ENCODE results near the gene SYN1. TPM values are rescaled to one million over a fixed set of nuclear protein-coding genes. Genes with fewer than 3 reads are reported as not detected.

SYN1 gene
- total and polyA plus RNA-seq, 4 donors, result 0.09 to 2.5 (median 0.60) TPM

DNA sequence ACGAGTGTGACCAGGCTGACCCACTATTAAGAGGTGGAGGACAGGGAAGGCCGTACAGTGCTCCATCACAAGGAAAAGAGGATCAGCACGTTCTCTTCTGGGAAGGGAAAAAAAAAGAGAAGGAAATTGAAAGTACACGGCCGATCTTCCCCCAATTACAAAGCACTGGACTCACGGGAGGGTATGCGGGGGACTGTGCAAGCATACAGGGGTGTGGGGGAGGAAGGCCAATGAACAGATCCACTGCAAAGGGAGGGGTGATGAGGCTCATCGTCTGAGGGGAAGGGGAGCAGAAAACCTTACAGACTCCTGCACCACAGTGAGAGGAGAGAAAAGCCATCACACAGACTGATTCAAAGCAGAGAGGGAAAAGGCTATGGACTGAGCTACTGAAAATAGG, 29.6 kb upstream of the SYN1 start:
- Histone ChIP-seq H3K27ac (ENCODE audit: low read depth in 1 of 2, low read length in 2 of 2) (peak overlapping the region; percentile 94 to 98), H3K9me3 (ENCODE audit: control insufficient read depth in 4 of 4, low read length in 3 of 4) (no peaks in the 10 kb centered on the region), H3K36me3 (ENCODE audit: control insufficient read depth in 4 of 4, insufficient read depth in 3 of 4, low read depth in 1 of 4, low read length in 3 of 4) (peaks cover 0 to 7% (median 2%) of the 10 kb centered on the region in 4 donors), H3K4me1 (ENCODE audit: control insufficient read depth in 4 of 4, insufficient read depth in 4 of 4, low read length in 3 of 4) (peaks cover 7 to 42% (median 16%) of the 10 kb centered on the region in 4 donors), H3K27me3 (ENCODE audit: control insufficient read depth in 4 of 4, insufficient read depth in 4 of 4, low read length in 3 of 4) (no peaks in the 10 kb centered on the region), H3K4me3 (ENCODE audit: low read depth in 1 of 3, low read length in 3 of 3) (peak overlapping the region; percentile 61 to 75 (median 73)), H3K9ac (ENCODE audit: low read depth in 1 of 2, low read length in 2 of 2) (peak overlapping the region in 1 of 2 donors; percentile 58)
- 9% methylated on average over 8 of the region's 8 CpGs for WGBS
- no peak for TF ChIP-seq TAF1 (conservative IDR thresholded peaks at IDR 0.05)
- TF ChIP-seq, protein P1, sequence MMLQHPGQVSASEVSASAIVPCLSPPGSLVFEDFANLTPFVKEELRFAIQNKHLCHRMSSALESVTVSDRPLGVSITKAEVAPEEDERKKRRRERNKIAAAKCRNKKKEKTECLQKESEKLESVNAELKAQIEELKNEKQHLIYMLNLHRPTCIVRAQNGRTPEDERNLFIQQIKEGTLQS (IDR thresholded peaks at IDR 0.05), result no peak
- TF ChIP-seq, protein P2, sequence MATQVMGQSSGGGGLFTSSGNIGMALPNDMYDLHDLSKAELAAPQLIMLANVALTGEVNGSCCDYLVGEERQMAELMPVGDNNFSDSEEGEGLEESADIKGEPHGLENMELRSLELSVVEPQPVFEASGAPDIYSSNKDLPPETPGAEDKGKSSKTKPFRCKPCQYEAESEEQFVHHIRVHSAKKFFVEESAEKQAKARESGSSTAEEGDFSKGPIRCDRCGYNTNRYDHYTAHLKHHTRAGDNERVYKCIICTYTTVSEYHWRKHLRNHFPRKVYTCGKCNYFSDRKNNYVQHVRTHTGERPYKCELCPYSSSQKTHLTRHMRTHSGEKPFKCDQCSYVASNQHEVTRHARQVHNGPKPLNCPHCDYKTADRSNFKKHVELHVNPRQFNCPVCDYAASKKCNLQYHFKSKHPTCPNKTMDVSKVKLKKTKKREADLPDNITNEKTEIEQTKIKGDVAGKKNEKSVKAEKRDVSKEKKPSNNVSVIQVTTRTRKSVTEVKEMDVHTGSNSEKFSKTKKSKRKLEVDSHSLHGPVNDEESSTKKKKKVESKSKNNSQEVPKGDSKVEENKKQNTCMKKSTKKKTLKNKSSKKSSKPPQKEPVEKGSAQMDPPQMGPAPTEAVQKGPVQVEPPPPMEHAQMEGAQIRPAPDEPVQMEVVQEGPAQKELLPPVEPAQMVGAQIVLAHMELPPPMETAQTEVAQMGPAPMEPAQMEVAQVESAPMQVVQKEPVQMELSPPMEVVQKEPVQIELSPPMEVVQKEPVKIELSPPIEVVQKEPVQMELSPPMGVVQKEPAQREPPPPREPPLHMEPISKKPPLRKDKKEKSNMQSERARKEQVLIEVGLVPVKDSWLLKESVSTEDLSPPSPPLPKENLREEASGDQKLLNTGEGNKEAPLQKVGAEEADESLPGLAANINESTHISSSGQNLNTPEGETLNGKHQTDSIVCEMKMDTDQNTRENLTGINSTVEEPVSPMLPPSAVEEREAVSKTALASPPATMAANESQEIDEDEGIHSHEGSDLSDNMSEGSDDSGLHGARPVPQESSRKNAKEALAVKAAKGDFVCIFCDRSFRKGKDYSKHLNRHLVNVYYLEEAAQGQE (IDR thresholded peaks at IDR 0.05), result no peak
- TF ChIP-seq FOXA2 (IDR thresholded peaks at IDR 0.05), result no peak
- TF ChIP-seq YY1 (IDR thresholded peaks at IDR 0.05), result no peak
- TF ChIP-seq, protein P3, sequence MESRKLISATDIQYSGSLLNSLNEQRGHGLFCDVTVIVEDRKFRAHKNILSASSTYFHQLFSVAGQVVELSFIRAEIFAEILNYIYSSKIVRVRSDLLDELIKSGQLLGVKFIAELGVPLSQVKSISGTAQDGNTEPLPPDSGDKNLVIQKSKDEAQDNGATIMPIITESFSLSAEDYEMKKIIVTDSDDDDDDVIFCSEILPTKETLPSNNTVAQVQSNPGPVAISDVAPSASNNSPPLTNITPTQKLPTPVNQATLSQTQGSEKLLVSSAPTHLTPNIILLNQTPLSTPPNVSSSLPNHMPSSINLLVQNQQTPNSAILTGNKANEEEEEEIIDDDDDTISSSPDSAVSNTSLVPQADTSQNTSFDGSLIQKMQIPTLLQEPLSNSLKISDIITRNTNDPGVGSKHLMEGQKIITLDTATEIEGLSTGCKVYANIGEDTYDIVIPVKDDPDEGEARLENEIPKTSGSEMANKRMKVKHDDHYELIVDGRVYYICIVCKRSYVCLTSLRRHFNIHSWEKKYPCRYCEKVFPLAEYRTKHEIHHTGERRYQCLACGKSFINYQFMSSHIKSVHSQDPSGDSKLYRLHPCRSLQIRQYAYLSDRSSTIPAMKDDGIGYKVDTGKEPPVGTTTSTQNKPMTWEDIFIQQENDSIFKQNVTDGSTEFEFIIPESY (IDR thresholded peaks at IDR 0.05), result no peak
- TF ChIP-seq RXRA (IDR thresholded peaks at IDR 0.05), result no peak
- TF ChIP-seq HNF4A (conservative IDR thresholded peaks at IDR 0.05), result no peak
- no peak for TF ChIP-seq SP1 (IDR thresholded peaks at IDR 0.05)
- TF ChIP-seq NR2F2 (IDR thresholded peaks at IDR 0.05), result no peak
- no peak for TF ChIP-seq HNF4G (IDR thresholded peaks at IDR 0.05)
- TF ChIP-seq RAD21 (IDR thresholded peaks at IDR 0.05), result no peak
- DNase-seq (ENCODE audit: low spot score), result no peak

DNA sequence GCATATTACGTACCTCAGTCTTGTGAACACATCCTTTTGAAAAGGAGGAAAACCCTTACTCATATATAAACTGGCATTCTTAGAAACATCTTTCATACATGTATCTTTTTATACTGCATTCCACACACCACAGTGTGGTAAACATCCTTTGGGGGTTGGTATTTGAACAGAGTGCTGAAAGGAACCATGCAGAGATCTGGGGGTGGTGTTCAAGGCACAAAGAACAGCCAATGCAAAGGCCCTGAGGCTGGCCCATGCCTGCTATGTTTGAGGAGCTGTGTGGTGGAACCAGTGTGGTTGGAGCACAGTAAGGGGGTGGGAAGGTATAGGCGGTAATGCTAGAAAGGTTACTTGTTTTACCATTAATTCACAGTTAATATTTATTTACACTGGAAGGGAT, 28.7 kb upstream of the SYN1 start:
- Histone ChIP-seq H3K4me1 (ENCODE audit: control insufficient read depth in 4 of 4, insufficient read depth in 4 of 4, low read length in 3 of 4) (peaks cover 4 to 49% (median 18%) of the 10 kb centered on the region in 4 donors), H3K27ac (ENCODE audit: low read depth in 1 of 2, low read length in 2 of 2) (peak overlapping the region in 1 of 2 donors; percentile 98), H3K36me3 (ENCODE audit: control insufficient read depth in 4 of 4, insufficient read depth in 3 of 4, low read depth in 1 of 4, low read length in 3 of 4) (peaks cover 0 to 4% (median 0%) of the 10 kb centered on the region in 4 donors), H3K9ac (ENCODE audit: low read depth in 1 of 2, low read length in 2 of 2) (peak overlapping the region in 1 of 2 donors; percentile 14), H3K9me3 (ENCODE audit: control insufficient read depth in 4 of 4, low read length in 3 of 4) (no peaks in the 10 kb centered on the region), H3K27me3 (ENCODE audit: control insufficient read depth in 4 of 4, insufficient read depth in 4 of 4, low read length in 3 of 4) (no peaks in the 10 kb centered on the region), H3K4me3 (ENCODE audit: low read depth in 1 of 3, low read length in 3 of 3) (no peak overlapping the region)
- 82% methylated on average over 2 of the region's 2 CpGs for WGBS
- DNase-seq (ENCODE audit: low spot score), result no peak
- TF ChIP-seq YY1 (IDR thresholded peaks at IDR 0.05), result no peak
- TF ChIP-seq FOXA2 (IDR thresholded peaks at IDR 0.05), result no peak
- TF ChIP-seq RAD21 (IDR thresholded peaks at IDR 0.05), result no peak
- TF ChIP-seq, protein P1 (IDR thresholded peaks at IDR 0.05), result no peak
- TF ChIP-seq, protein P4, sequence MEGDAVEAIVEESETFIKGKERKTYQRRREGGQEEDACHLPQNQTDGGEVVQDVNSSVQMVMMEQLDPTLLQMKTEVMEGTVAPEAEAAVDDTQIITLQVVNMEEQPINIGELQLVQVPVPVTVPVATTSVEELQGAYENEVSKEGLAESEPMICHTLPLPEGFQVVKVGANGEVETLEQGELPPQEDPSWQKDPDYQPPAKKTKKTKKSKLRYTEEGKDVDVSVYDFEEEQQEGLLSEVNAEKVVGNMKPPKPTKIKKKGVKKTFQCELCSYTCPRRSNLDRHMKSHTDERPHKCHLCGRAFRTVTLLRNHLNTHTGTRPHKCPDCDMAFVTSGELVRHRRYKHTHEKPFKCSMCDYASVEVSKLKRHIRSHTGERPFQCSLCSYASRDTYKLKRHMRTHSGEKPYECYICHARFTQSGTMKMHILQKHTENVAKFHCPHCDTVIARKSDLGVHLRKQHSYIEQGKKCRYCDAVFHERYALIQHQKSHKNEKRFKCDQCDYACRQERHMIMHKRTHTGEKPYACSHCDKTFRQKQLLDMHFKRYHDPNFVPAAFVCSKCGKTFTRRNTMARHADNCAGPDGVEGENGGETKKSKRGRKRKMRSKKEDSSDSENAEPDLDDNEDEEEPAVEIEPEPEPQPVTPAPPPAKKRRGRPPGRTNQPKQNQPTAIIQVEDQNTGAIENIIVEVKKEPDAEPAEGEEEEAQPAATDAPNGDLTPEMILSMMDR (IDR thresholded peaks at IDR 0.05; ENCODE audit: low read depth, low read length, missing input control), result no peak
- no peak for TF ChIP-seq RXRA (IDR thresholded peaks at IDR 0.05)
- no peak for TF ChIP-seq HNF4G (IDR thresholded peaks at IDR 0.05)
- TF ChIP-seq TAF1 (conservative IDR thresholded peaks at IDR 0.05), result no peak
- TF ChIP-seq NR2F2 (IDR thresholded peaks at IDR 0.05), result no peak
- TF ChIP-seq EGR1 (IDR thresholded peaks at IDR 0.05; ENCODE audit: low read depth in 2 of 2), result no peak
- TF ChIP-seq SP1 (IDR thresholded peaks at IDR 0.05), result no peak
- TF ChIP-seq, protein P5, sequence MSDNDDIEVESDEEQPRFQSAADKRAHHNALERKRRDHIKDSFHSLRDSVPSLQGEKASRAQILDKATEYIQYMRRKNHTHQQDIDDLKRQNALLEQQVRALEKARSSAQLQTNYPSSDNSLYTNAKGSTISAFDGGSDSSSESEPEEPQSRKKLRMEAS (IDR thresholded peaks at IDR 0.05), result no peak
- no peak for TF ChIP-seq FOXA1 (IDR thresholded peaks at IDR 0.05)
- TF ChIP-seq GABPA (IDR thresholded peaks at IDR 0.05 in 1 of 2, conservative IDR thresholded peaks at IDR 0.05 in 1 of 2), result no peak
- TF ChIP-seq, protein P3 (IDR thresholded peaks at IDR 0.05), result no peak
- TF ChIP-seq, protein P2 (IDR thresholded peaks at IDR 0.05), result no peak
- no peak for TF ChIP-seq HNF4A (conservative IDR thresholded peaks at IDR 0.05)
